HUDEP-2 (cell line): ENCODE measurements around the gene ATG12.
"Not testable (repeated sequence)": the region's sequence is repeated elsewhere in the genome, so short reads cannot be mapped to it uniquely, and the experiment has no call there.

Source experiments
- DNase-seq, 76 experiments: peaks; one replicate each; lab custom pipeline; 2025; ENCODE audit not compliant: unreplicated experiment in 76 of 76; lab: John Stamatoyannopoulos, UW

The ATG12 gene

GRCh38 chr5:115843444-115844130 lies 2.2 kb upstream of the ATG12 start:
- peak in 3 of 76 experiments; percentile 2 to 13 (median 5) for DNase-seq

- peak in 4 of 76 experiments; percentile 11 to 23 (median 16) for DNase-seq
These were observed 1.6 kb upstream of the ATG12 start for GRCh38 chr5:115842952-115843351.

- DNase-seq: peak in 28 of 76 experiments; percentile 9 to 84 (median 56)
These were observed 947 bp upstream of the ATG12 start for GRCh38 chr5:115842089-115842935.

GRCh38 chr5:115840873-115841272 lies 492 bp downstream of the ATG12 start:
- no peak for DNase-seq

- peak in 24 of 76 experiments; percentile 5 to 54 (median 22) for DNase-seq
These were observed 2.4 kb downstream of the ATG12 start for GRCh38 chr5:115838885-115839518.

- DNase-seq: no peak
These were observed 5.9 kb downstream of the ATG12 start for GRCh38 chr5:115835481-115835880.

- DNase-seq: peak in 18 of 76 experiments; percentile 1 to 37 (median 19)
These were observed 10.1 kb downstream of the ATG12 start for GRCh38 chr5:115831163-115831768.

GRCh38 chr5:115829913-115830312 lies 11.5 kb downstream of the ATG12 start:
- DNase-seq: no peak

- no peak for DNase-seq
These were observed 15.4 kb downstream of the ATG12 start for GRCh38 chr5:115825948-115826347.

GRCh38 chr5:115824983-115825382 lies 16.4 kb downstream of the ATG12 start:
- DNase-seq: not testable (repeated sequence)

GRCh38 chr5:115820846-115821245 lies 20.5 kb downstream of the ATG12 start:
- no peak for DNase-seq

GRCh38 chr5:115818821-115819220 lies 22.5 kb downstream of the ATG12 start:
- no peak for DNase-seq

- no peak for DNase-seq
These were observed 24.0 kb downstream of the ATG12 start for GRCh38 chr5:115817386-115817785.

GRCh38 chr5:115816226-115817081 lies 24.9 kb downstream of the ATG12 start, which contains the start of gene CDO1:
TSS of gene CDO1 (minus strand) at chr5:115816659. CDS start at chr5:115816397, 262 bp downstream.
- DNase-seq: peak in 1 of 76 experiments; percentile 8

- no peak for DNase-seq
These were observed 25.6 kb downstream of the ATG12 start for GRCh38 chr5:115815693-115816225.

- peak in 1 of 76 experiments; percentile 9 for DNase-seq
These were observed 26.2 kb downstream of the ATG12 start for GRCh38 chr5:115815006-115815692.

GRCh38 chr5:115813719-115814118 lies 27.6 kb downstream of the ATG12 start:
- no peak for DNase-seq

- DNase-seq: no peak
These were observed 29.0 kb downstream of the ATG12 start for GRCh38 chr5:115812372-115812771.

- DNase-seq: no peak
These were observed 30.0 kb downstream of the ATG12 start for GRCh38 chr5:115811406-115811805.
